Endothelial cell of umbilical vein (primary cell): Measurements from ENCODE around the gene CCNE1. TPM values are rescaled to one million over a fixed set of nuclear protein-coding genes. Genes with fewer than 3 reads are reported as not detected.

Source experiments
- BruUV-seq: library from RNA; stranded (reverse); fragments of 400-500 nt; replicated peaks from 2 replicates; lab custom pipeline; 2021; lab: Mats Ljungman, UMichigan
- CTCF ChIA-PET: fragments of 300-600, 350-600 bp; sonication (Branson Sonifier 250); formaldehyde crosslinking; loops from one replicate; lab custom pipeline; 2021; ENCODE audit warnings: antibody characterized with exemption, inconsistent platforms; lab: Charles Lee
- POLR2A ChIA-PET: fragments of 300-600, 350-600 bp; sonication (Branson Sonifier 250); formaldehyde crosslinking; loops from one replicate; lab custom pipeline; 2021; ENCODE audit warnings: antibody characterized with exemption, inconsistent platforms; lab: Charles Lee
- DNase-seq: peaks from one replicate; pipeline ENCODE4 v3.0.0-alpha.2; 2011; ENCODE audit warnings: low read depth, low spot score
- FAIRE-seq: peaks from 2 replicates; lab custom pipeline; 2011; peaks lifted over from hg19 to GRCh38; lab: Jason Lieb, UNC
- H2AFZ ChIP-seq: 2 replicates; pipeline ENCODE4 v1.6.0; 2012; ENCODE audit warnings: low read depth, low read length, control low read depth, inconsistent platforms
- H3K27ac ChIP-seq: 2 replicates; pipeline ENCODE4 v1.5.1; 2011; ENCODE audit warnings: low read depth, mild to moderate bottlenecking, control low read depth, low read length, moderate library complexity; ENCODE audit not compliant: insufficient read depth
- H3K27me3 ChIP-seq, 2 experiments: 2 replicates each; pipeline versions ENCODE4 v1.6.0 to v1.6.1; 2011; ENCODE audit warnings: low read length in 2 of 2, mixed read lengths in 1 of 2; ENCODE audit not compliant: control insufficient read depth in 2 of 2, insufficient read depth in 2 of 2
- H3K36me3 ChIP-seq, 2 experiments: 2 replicates in 1 of 2; 3 replicates in 1 of 2; pipeline ENCODE4 v1.5.1; 2011; ENCODE audit warnings: low read length in 2 of 2, mild to moderate bottlenecking in 1 of 2, moderate library complexity in 1 of 2; ENCODE audit not compliant: control insufficient read depth in 2 of 2, insufficient read depth in 2 of 2; ENCODE audit errors: extremely low read depth in 1 of 2
- H3K4me1 ChIP-seq: 3 replicates; pipeline ENCODE4 v1.5.1; 2011; ENCODE audit warnings: mild to moderate bottlenecking, low read length; ENCODE audit not compliant: control insufficient read depth, insufficient read depth; ENCODE audit errors: extremely low read depth
- H3K4me2 ChIP-seq: 2 replicates; pipeline ENCODE4 v1.6.1; 2011; ENCODE audit warnings: low read length, control low read depth, mixed read lengths; ENCODE audit not compliant: insufficient read depth
- H3K4me3 ChIP-seq, 3 experiments: fragments of 200-600 bp in 1 of 3; sonication (generic), shearing (Covaris generic) in 1 of 3; replicated peaks in 1 of 3; 2 replicates each; pipeline ENCODE4 v1.5.1; 2011 to 2016; ENCODE audit warnings: control low read depth in 3 of 3, low read length in 3 of 3, mild to moderate bottlenecking in 2 of 3, inconsistent platforms in 1 of 3, low read depth in 1 of 3, moderate library complexity in 1 of 3; ENCODE audit not compliant: insufficient read depth in 1 of 3
- H3K79me2 ChIP-seq: 2 replicates; pipeline ENCODE4 v1.6.0; 2012; ENCODE audit warnings: low read length, inconsistent platforms; ENCODE audit not compliant: control insufficient read depth, insufficient read depth
- H3K9ac ChIP-seq: replicated peaks from 2 replicates; pipeline ENCODE3; 2011; ENCODE audit warnings: low read length, control low read depth; ENCODE audit not compliant: insufficient read depth; ENCODE audit errors: extremely low read depth
- H3K9me1 ChIP-seq: replicated peaks from 3 replicates; pipeline ENCODE4 v1.6.0; 2011; ENCODE audit warnings: mild to moderate bottlenecking, low read length; ENCODE audit not compliant: control insufficient read depth, insufficient read depth; ENCODE audit errors: extremely low read depth
- H3K9me3 ChIP-seq: replicated peaks from 2 replicates; pipeline ENCODE4 v1.5.1; 2012; ENCODE audit warnings: low read length, inconsistent platforms; ENCODE audit not compliant: control insufficient read depth, insufficient read depth
- H4K20me1 ChIP-seq: replicated peaks from 2 replicates; pipeline ENCODE3; 2011; ENCODE audit warnings: mild to moderate bottlenecking, low read length; ENCODE audit not compliant: control insufficient read depth, insufficient read depth; ENCODE audit errors: extremely low read depth
- CTCF ChIP-seq, 2 donors: IDR thresholded peaks; 1 replicate in 1 of 2; 2 replicates in 1 of 2; pipeline ENCODE4 v1.5.1; 2011; ENCODE audit warnings: low read length in 2 of 2, mild to moderate bottlenecking in 2 of 2, moderate library complexity in 2 of 2, control low read depth in 1 of 2, inconsistent platforms in 1 of 2, low read depth in 1 of 2; ENCODE audit not compliant: insufficient read depth in 1 of 2; ENCODE audit errors: extremely low read depth in 1 of 2
- EZH2 ChIP-seq: IDR thresholded peaks from 2 replicates; pipeline ENCODE4 v1.6.1; 2012; ENCODE audit warnings: borderline replicate concordance, low read depth, mild to moderate bottlenecking, moderate library complexity, low read length, inconsistent platforms; ENCODE audit not compliant: severe bottlenecking
- FOS ChIP-seq: IDR thresholded peaks from 2 replicates; pipeline ENCODE4 v1.6.1; 2011; ENCODE audit warnings: mild to moderate bottlenecking, low read length, moderate library complexity, borderline replicate concordance; ENCODE audit not compliant: insufficient read depth
- JUN ChIP-seq: IDR thresholded peaks from 2 replicates; pipeline ENCODE4 v1.6.1; 2011; ENCODE audit warnings: borderline replicate concordance, low read depth; ENCODE audit not compliant: insufficient read length, insufficient read depth
- MAX ChIP-seq: IDR thresholded peaks from 2 replicates; pipeline ENCODE4 v1.6.1; 2011; ENCODE audit not compliant: insufficient read depth, insufficient read length
- MYC ChIP-seq: IDR thresholded peaks from one replicate; pipeline ENCODE4 v1.6.1; 2011; ENCODE audit warnings: mild to moderate bottlenecking, low read depth, low read length
- POLR2A ChIP-seq: IDR thresholded peaks from 2 replicates; pipeline ENCODE4 v1.6.1; 2012; ENCODE audit warnings: low read depth, mild to moderate bottlenecking, control low read depth, low read length
- POLR2AphosphoS5 ChIP-seq: IDR thresholded peaks from 2 replicates; pipeline ENCODE4 v1.6.1; 2012; ENCODE audit warnings: low read depth, mild to moderate bottlenecking, control low read depth, low read length, moderate library complexity; ENCODE audit not compliant: insufficient read depth
- dilution Hi-C: fragments of 300-500 bp; cut with MboI; formaldehyde crosslinking; loops from one replicate; pipeline ENCODE4 v1.15.0; 2019; ENCODE audit warnings: low sequenced_read_pairs; ENCODE audit not compliant: extremely low pct_ligation_motif_present
- intact Hi-C: fragments of 100-400 bp; cut with micrococcal nuclease; formaldehyde crosslinking; loops from one replicate; pipeline ENCODE4 v1.10.0; 2022
- polyA plus RNA-seq, 4 experiments: library from polyadenylated mRNA; depleted of rRNA in 3 of 4; stranded (reverse) in 3 of 4; unstranded in 1 of 4; fragments of >200 nt; gene quantifications; 2 replicates each; pipeline versions ENCODE4 v1.2.1 to v1.2.3, GENCODE V29; 2011 to 2012; ENCODE audit warnings: missing spikeins in 1 of 4
- total RNA-seq: library from RNA; stranded (reverse); gene quantifications from 2 replicates; pipeline ENCODE4 v1.2.3, GENCODE V29; 2021

Gene CCNE1
- total and polyA plus RNA-seq, 2 donors (not counting 3 experiments of a cell fraction or from before 2014, with no cell fraction given): 8.3 to 10.1 TPM

GRCh38 chr19:29810504-29810871 is 1.3 kb upstream of the CCNE1 start:
- Histone ChIP-seq H3K79me2 (no peaks in the 10 kb centered on the region), H3K27me3 (no peaks in the 10 kb centered on the region), H4K20me1 (no peaks in the 10 kb centered on the region), H2AFZ (no peak overlapping the region), H3K9me3 (no peaks in the 10 kb centered on the region), H3K36me3 (no peaks in the 10 kb centered on the region), H3K4me2 (no peak overlapping the region), H3K9ac (no peak overlapping the region), H3K4me1 (no peaks in the 10 kb centered on the region), H3K9me1 (no peaks in the 10 kb centered on the region), H3K4me3 (no peak overlapping the region), H3K27ac (no peak overlapping the region)
- DNase-seq (no peak), FAIRE-seq (no peak)
- TF ChIP-seq POLR2A: no peak
- TF ChIP-seq MAX: no peak
- TF ChIP-seq EZH2: no peak
- TF ChIP-seq JUN: no peak
- TF ChIP-seq FOS: no peak
- no peak for TF ChIP-seq MYC
- TF ChIP-seq CTCF (IDR thresholded peaks at IDR 0.05; ENCODE audit: extremely low read depth in 1 of 2, insufficient read depth in 1 of 2, low read depth in 1 of 2, low read length in 2 of 2): no peak
- TF ChIP-seq POLR2AphosphoS5: no peak
- intact Hi-C loops: no loop called here
- CTCF ChIA-PET: interaction anchor here (1.5 to 2.4 kb wide), 2 partner anchors 58 to 94 kb away, joined by 3 to 7 read pairs; no protein-coding TSS in a partner anchor
- POLR2A ChIA-PET: no interaction called here
- BruUV-seq: no TSS peak
- dilution Hi-C loops: no loop called here
